ENCODE results near the gene MTA3. TPM values are rescaled to one million over a fixed set of nuclear protein-coding genes. Genes with fewer than 3 reads are reported as not detected.
"Not testable (repeated sequence)": the region's sequence is repeated elsewhere in the genome, so short reads cannot be mapped to it uniquely, and the experiment has no call there.

MTA3 gene
- polyA plus RNA-seq, 1 donor from 2014 or later, result 11.2 TPM

DNA sequence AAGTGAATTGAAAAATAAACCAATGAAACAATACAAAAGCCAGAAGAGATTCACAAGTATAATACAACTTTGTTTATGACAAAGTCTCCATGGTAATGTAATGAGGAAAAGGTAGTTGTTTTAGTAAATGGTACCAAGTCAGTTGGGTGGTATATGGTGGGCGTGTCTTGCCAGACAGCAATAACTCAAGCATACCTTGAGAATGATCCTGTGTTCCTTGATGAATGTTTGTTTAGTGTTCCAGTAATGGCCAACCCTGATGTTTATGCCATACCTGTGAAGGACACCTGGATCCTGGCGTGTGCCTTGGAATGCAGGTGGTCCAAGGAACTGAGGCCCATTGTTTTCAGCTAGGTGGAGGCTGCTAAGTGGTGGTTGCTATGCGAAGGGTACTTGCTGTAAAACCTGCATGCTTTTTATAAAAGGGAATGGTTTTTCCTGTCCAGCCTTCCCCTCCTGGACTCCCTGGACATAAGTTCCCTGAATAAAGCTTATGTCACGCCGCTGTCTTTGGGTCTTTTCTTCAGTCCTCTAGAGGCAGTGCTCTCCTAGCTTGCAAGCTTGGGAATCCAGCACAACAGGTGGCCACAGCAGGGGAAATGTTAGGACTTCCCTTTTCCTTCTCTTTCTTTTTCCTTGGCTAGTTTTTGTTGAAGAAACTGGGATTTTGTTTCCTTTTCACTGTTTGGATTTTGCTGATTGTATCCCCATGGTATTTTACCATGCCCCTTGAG lies 54.7 kb downstream of the MTA3 start:
- TF ChIP-seq TAF1 (IDR thresholded peaks at IDR 0.05; ENCODE audit: low read depth) (no peak), EP300 (conservative IDR thresholded peaks at IDR 0.05; ENCODE audit: poor library complexity, severe bottlenecking) (no peak)
- TF ChIP-seq, protein P1, sequence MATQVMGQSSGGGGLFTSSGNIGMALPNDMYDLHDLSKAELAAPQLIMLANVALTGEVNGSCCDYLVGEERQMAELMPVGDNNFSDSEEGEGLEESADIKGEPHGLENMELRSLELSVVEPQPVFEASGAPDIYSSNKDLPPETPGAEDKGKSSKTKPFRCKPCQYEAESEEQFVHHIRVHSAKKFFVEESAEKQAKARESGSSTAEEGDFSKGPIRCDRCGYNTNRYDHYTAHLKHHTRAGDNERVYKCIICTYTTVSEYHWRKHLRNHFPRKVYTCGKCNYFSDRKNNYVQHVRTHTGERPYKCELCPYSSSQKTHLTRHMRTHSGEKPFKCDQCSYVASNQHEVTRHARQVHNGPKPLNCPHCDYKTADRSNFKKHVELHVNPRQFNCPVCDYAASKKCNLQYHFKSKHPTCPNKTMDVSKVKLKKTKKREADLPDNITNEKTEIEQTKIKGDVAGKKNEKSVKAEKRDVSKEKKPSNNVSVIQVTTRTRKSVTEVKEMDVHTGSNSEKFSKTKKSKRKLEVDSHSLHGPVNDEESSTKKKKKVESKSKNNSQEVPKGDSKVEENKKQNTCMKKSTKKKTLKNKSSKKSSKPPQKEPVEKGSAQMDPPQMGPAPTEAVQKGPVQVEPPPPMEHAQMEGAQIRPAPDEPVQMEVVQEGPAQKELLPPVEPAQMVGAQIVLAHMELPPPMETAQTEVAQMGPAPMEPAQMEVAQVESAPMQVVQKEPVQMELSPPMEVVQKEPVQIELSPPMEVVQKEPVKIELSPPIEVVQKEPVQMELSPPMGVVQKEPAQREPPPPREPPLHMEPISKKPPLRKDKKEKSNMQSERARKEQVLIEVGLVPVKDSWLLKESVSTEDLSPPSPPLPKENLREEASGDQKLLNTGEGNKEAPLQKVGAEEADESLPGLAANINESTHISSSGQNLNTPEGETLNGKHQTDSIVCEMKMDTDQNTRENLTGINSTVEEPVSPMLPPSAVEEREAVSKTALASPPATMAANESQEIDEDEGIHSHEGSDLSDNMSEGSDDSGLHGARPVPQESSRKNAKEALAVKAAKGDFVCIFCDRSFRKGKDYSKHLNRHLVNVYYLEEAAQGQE (IDR thresholded peaks at IDR 0.05; ENCODE audit: borderline replicate concordance), result no peak
- no peak overlapping the region for H3K27ac ChIP-seq (ENCODE audit: low read length)
- no peaks in the 10 kb centered on the region for H3F3A ChIP-seq (ENCODE audit: insufficient read depth, low read length, poor library complexity, severe bottlenecking)
- H3K9me2 ChIP-seq (ENCODE audit: insufficient read depth, low read length), result no peaks in the 10 kb centered on the region
- no peaks in the 10 kb centered on the region for H3K9me3 ChIP-seq (ENCODE audit: low read length)
- H3K4me2 ChIP-seq (ENCODE audit: low read length), result no peak overlapping the region
- H3K9ac ChIP-seq (ENCODE audit: low read length), result no peak overlapping the region
- no peaks in the 10 kb centered on the region for H4K20me1 ChIP-seq (ENCODE audit: insufficient read depth)
- H3K36me3 ChIP-seq (ENCODE audit: insufficient read depth, low read length), result no peaks in the 10 kb centered on the region
- no peak overlapping the region for H2AFZ ChIP-seq (ENCODE audit: low read depth, low read length)
- H3K4me3 ChIP-seq (ENCODE audit: low read length), result no peak overlapping the region
- no peaks in the 10 kb centered on the region for H3K27me3 ChIP-seq (ENCODE audit: insufficient read depth, low read depth, low read length)
- H3K79me2 ChIP-seq (replicated peaks; ENCODE audit: insufficient read depth, low read length), result no peaks in the 10 kb centered on the region

DNA sequence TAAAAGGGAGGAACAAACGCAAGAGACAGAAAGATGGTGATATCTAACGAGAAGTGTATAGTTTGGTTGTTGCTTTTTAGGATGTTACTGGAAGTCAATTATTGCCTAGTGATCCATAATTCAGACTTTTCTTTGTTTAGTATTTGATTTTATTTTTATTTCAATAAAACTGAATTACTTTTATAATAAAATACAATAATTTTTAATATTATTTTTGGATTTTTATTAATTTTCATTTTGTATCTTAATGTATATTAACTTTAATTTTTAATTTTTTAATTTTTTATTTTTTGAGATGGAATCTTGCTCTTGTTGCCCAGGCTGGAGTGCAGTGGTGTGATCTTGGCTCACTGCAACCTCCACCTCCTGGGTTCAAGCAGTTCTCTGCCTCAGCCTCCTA lies 55.6 kb downstream of the MTA3 start:
- TF ChIP-seq TAF1 (IDR thresholded peaks at IDR 0.05; ENCODE audit: low read depth) (no peak), EP300 (conservative IDR thresholded peaks at IDR 0.05; ENCODE audit: poor library complexity, severe bottlenecking) (no peak)
- TF ChIP-seq, protein P1 (IDR thresholded peaks at IDR 0.05; ENCODE audit: borderline replicate concordance), result no peak
- Histone ChIP-seq H3K27me3 (ENCODE audit: insufficient read depth, low read depth, low read length) (no peaks in the 10 kb centered on the region), H4K20me1 (ENCODE audit: insufficient read depth) (no peaks in the 10 kb centered on the region), H3F3A (ENCODE audit: insufficient read depth, low read length, poor library complexity, severe bottlenecking) (no peaks in the 10 kb centered on the region), H3K9me2 (ENCODE audit: insufficient read depth, low read length) (no peaks in the 10 kb centered on the region), H3K9ac (ENCODE audit: low read length) (no peak overlapping the region), H2AFZ (ENCODE audit: low read depth, low read length) (no peak overlapping the region), H3K79me2 (replicated peaks; ENCODE audit: insufficient read depth, low read length) (no peaks in the 10 kb centered on the region), H3K9me3 (ENCODE audit: low read length) (no peaks in the 10 kb centered on the region), H3K4me2 (ENCODE audit: low read length) (no peak overlapping the region), H3K4me3 (ENCODE audit: low read length) (no peak overlapping the region), H3K27ac (ENCODE audit: low read length) (no peak overlapping the region), H3K36me3 (ENCODE audit: insufficient read depth, low read length) (no peaks in the 10 kb centered on the region)

DNA sequence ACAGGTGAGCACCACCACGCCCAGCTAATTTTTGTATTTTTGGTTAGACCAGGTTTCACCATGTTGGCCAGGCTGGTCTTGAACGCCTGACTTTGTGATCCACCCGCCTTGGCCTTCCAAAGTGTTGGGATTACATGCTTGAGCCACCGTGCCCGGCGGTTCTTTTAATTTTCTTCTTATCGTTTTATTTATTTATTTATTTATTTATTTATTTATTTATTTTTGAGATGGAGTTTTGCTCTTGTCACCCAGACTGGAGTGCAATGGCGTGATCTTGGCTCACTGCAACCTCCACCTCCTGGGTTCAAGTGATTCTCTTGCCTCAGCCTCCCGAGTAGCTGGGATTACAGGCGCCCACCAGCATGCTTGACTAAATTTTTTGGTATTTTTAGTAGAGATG lies 59.6 kb downstream of the MTA3 start:
- not testable (repeated sequence) for H4K20me1 ChIP-seq (ENCODE audit: insufficient read depth); H3K27ac ChIP-seq (ENCODE audit: low read length); H3F3A ChIP-seq (ENCODE audit: insufficient read depth, low read length, poor library complexity, severe bottlenecking); H3K79me2 ChIP-seq (replicated peaks; ENCODE audit: insufficient read depth, low read length); H2AFZ ChIP-seq (ENCODE audit: low read depth, low read length); H3K4me3 ChIP-seq (ENCODE audit: low read length); H3K9me3 ChIP-seq (ENCODE audit: low read length); H3K36me3 ChIP-seq (ENCODE audit: insufficient read depth, low read length); H3K4me2 ChIP-seq (ENCODE audit: low read length); H3K9ac ChIP-seq (ENCODE audit: low read length); H3K27me3 ChIP-seq (ENCODE audit: insufficient read depth, low read depth, low read length); H3K9me2 ChIP-seq (ENCODE audit: insufficient read depth, low read length)

Measured in neural cell (in vitro differentiated cells).